Vagina (tissue), 2 donors: ENCODE results near the gene GTF2A1.

Experiments used
- POLR2A ChIP-seq, 2 donors: fragments of 450-650 bp; IDR thresholded peaks; one replicate each; pipeline ENCODE4 v1.6.1; 2017; ENCODE audit warnings: antibody characterized with exemption in 2 of 2, mild to moderate bottlenecking in 2 of 2, moderate library complexity in 2 of 2
- POLR2AphosphoS5 ChIP-seq, 2 donors: sonication (generic); formaldehyde crosslinking; IDR thresholded peaks; one replicate each; pipeline ENCODE4 v1.9.0; 2017; ENCODE audit warnings: antibody characterized with exemption in 2 of 2, mild to moderate bottlenecking in 2 of 2, low read depth in 1 of 2; ENCODE audit not compliant: insufficient read depth in 1 of 2
- TF ChIP-seq, protein P1 (sequence below), 3 experiments: fragments of 450-650 bp in 2 of 3; fragments of 200-600 bp in 1 of 3; sonication (generic) in 1 of 3; IDR thresholded peaks; one replicate each; pipeline ENCODE4 v1.5.1; 2017 to 2019; ENCODE audit warnings: antibody characterized with exemption in 3 of 3, mild to moderate bottlenecking in 2 of 3, moderate library complexity in 2 of 3

DNA sequence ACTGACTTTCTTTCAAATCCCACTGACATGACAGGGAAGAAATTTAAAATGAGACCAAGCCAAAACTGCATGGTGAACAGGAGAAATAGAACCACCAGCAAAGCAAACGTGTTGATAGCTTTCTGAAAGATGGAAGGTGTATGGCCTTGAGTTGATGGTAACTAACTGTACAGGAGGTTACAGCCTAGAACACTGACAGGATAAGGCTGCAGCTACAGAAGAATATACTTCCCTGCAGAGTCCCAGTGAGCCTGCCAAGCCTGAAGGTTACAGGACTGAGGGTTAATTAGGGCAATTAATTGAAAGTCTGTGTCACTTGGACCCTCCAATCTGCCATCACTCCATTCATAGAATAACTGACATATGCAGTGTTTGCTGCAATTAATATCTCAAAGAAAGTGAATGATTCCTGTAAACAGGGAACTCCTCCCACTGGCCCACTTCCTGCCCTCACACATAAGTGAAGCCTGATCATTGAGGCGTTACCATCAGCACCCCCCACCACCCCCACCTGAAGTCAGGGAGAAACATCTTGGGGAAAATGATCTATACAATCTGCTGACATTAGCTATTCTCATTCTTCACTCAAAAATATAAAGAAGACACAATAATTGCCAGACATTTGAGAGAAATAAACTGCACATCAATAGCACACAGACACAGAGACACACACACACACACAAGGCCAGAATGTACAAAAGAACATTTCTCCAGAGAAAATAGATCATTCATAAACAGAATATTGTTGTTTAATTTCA, 73.4 kb downstream of the GTF2A1 start:
- TF ChIP-seq, protein P1, sequence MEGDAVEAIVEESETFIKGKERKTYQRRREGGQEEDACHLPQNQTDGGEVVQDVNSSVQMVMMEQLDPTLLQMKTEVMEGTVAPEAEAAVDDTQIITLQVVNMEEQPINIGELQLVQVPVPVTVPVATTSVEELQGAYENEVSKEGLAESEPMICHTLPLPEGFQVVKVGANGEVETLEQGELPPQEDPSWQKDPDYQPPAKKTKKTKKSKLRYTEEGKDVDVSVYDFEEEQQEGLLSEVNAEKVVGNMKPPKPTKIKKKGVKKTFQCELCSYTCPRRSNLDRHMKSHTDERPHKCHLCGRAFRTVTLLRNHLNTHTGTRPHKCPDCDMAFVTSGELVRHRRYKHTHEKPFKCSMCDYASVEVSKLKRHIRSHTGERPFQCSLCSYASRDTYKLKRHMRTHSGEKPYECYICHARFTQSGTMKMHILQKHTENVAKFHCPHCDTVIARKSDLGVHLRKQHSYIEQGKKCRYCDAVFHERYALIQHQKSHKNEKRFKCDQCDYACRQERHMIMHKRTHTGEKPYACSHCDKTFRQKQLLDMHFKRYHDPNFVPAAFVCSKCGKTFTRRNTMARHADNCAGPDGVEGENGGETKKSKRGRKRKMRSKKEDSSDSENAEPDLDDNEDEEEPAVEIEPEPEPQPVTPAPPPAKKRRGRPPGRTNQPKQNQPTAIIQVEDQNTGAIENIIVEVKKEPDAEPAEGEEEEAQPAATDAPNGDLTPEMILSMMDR (IDR thresholded peaks at IDR 0.05) = no peak
- TF ChIP-seq POLR2A (IDR thresholded peaks at IDR 0.05) = no peak
- no peak for TF ChIP-seq POLR2AphosphoS5 (IDR thresholded peaks at IDR 0.05; ENCODE audit: insufficient read depth in 1 of 2, low read depth in 1 of 2)
